ENCODE data around the gene PRKAB1.
A peak's percentile ranks its signal among the peaks of the same experiment; 100 is the strongest.
"Not testable (repeated sequence)": the region's sequence is repeated elsewhere in the genome, so short reads cannot be mapped to it uniquely, and the experiment has no call there.

The PRKAB1 gene

GRCh38 chr12:119667577-119668323 is at the start of gene PRKAB1:
Gene PRKAB1 (plus strand): TSS chr12:119668133. CDS start chr12:119668245, 112 bp downstream.
- Mint-ChIP-seq H3K9me3 (peaks cover 4% of the 10 kb centered on the region), H3K36me3 (peaks cover 34% of the 10 kb centered on the region), H3K27me3 (no peaks in the 10 kb centered on the region), H3K4me1 (peaks cover 52% of the 10 kb centered on the region), H3K27ac (peak within 1 kb of the TSS; percentile 94), H3K4me3 (peak within 1 kb of the TSS; percentile 90)
- ATAC-seq: peak; percentile 99

- H3K36me3 Mint-ChIP-seq, ATAC-seq, H3K4me3 Mint-ChIP-seq, H3K27ac Mint-ChIP-seq, H3K9me3 Mint-ChIP-seq, H3K4me1 Mint-ChIP-seq: not testable (repeated sequence)
- peaks cover 35% of the 10 kb centered on the region for H3K27me3 Mint-ChIP-seq
Measured at GRCh38 chr12:119618328-119618896, 49.5 kb upstream of the PRKAB1 start.

- no peak for ATAC-seq
- peaks cover 37% of the 10 kb centered on the region for H3K27me3 Mint-ChIP-seq
- peaks cover 8% of the 10 kb centered on the region for H3K9me3 Mint-ChIP-seq
- H3K36me3 Mint-ChIP-seq: no peaks in the 10 kb centered on the region
- no peak overlapping the region for H3K27ac Mint-ChIP-seq
- H3K4me3 Mint-ChIP-seq: no peak overlapping the region
- H3K4me1 Mint-ChIP-seq: no peaks in the 10 kb centered on the region
Measured at GRCh38 chr12:119620490-119620889, 47.4 kb upstream of the PRKAB1 start.

- H3K9me3 Mint-ChIP-seq: peaks cover 8% of the 10 kb centered on the region
- no peak for ATAC-seq
- no peaks in the 10 kb centered on the region for H3K4me1 Mint-ChIP-seq
- peaks cover 46% of the 10 kb centered on the region for H3K27me3 Mint-ChIP-seq
- no peak overlapping the region for H3K4me3 Mint-ChIP-seq
- no peaks in the 10 kb centered on the region for H3K36me3 Mint-ChIP-seq
- H3K27ac Mint-ChIP-seq: no peak overlapping the region
Measured at GRCh38 chr12:119621878-119622277, 46.1 kb upstream of the PRKAB1 start.

GRCh38 chr12:119624966-119625365 is 43.0 kb upstream of the PRKAB1 start:
- ATAC-seq: no peak

GRCh38 chr12:119627019-119627643 is 40.8 kb upstream of the PRKAB1 start:
- no peak for ATAC-seq
- H3K9me3 Mint-ChIP-seq: no peaks in the 10 kb centered on the region
- no peak overlapping the region for H3K27ac Mint-ChIP-seq
- H3K4me3 Mint-ChIP-seq: no peak overlapping the region
- H3K36me3 Mint-ChIP-seq: no peaks in the 10 kb centered on the region
- H3K4me1 Mint-ChIP-seq: no peaks in the 10 kb centered on the region
- H3K27me3 Mint-ChIP-seq: peaks cover 38% of the 10 kb centered on the region

More at GRCh38 chr12:119624966-119625365, 43.0 kb upstream of the PRKAB1 start:
- Mint-ChIP-seq H3K27me3 (peaks cover 38% of the 10 kb centered on the region), H3K4me3 (no peak overlapping the region), H3K9me3 (no peaks in the 10 kb centered on the region), H3K27ac (no peak overlapping the region), H3K36me3 (no peaks in the 10 kb centered on the region), H3K4me1 (no peaks in the 10 kb centered on the region)

- ATAC-seq: no peak
- H3K9me3 Mint-ChIP-seq: no peaks in the 10 kb centered on the region
- H3K4me1 Mint-ChIP-seq: no peaks in the 10 kb centered on the region
- H3K27me3 Mint-ChIP-seq: peaks cover 38% of the 10 kb centered on the region
- H3K4me3 Mint-ChIP-seq: no peak overlapping the region
- H3K27ac Mint-ChIP-seq: no peak overlapping the region
- H3K36me3 Mint-ChIP-seq: no peaks in the 10 kb centered on the region
Measured at GRCh38 chr12:119627686-119628085, 40.2 kb upstream of the PRKAB1 start.

- Mint-ChIP-seq H3K9me3 (no peaks in the 10 kb centered on the region), H3K36me3 (no peaks in the 10 kb centered on the region), H3K4me3 (no peak overlapping the region), H3K4me1 (no peaks in the 10 kb centered on the region), H3K27me3 (peaks cover 34% of the 10 kb centered on the region), H3K27ac (no peak overlapping the region)
- no peak for ATAC-seq
Measured at GRCh38 chr12:119630223-119630780, 37.6 kb upstream of the PRKAB1 start.

- H3K4me3 Mint-ChIP-seq: no peak overlapping the region
- H3K27ac Mint-ChIP-seq: no peak overlapping the region
- no peaks in the 10 kb centered on the region for H3K9me3 Mint-ChIP-seq
- no peak for ATAC-seq
- H3K4me1 Mint-ChIP-seq: no peaks in the 10 kb centered on the region
- H3K27me3 Mint-ChIP-seq: peaks cover 35% of the 10 kb centered on the region
- H3K36me3 Mint-ChIP-seq: no peaks in the 10 kb centered on the region
Measured at GRCh38 chr12:119630962-119631550, 36.9 kb upstream of the PRKAB1 start.

- Mint-ChIP-seq H3K9me3 (no peaks in the 10 kb centered on the region), H3K27ac (no peak overlapping the region), H3K4me1 (no peaks in the 10 kb centered on the region), H3K27me3 (peaks cover 32% of the 10 kb centered on the region), H3K36me3 (no peaks in the 10 kb centered on the region), H3K4me3 (no peak overlapping the region)
- no peak for ATAC-seq
Measured at GRCh38 chr12:119631930-119632678, 35.8 kb upstream of the PRKAB1 start.

- H3K4me1 Mint-ChIP-seq: no peaks in the 10 kb centered on the region
- no peaks in the 10 kb centered on the region for H3K9me3 Mint-ChIP-seq
- H3K27me3 Mint-ChIP-seq: peaks cover 29% of the 10 kb centered on the region
- no peaks in the 10 kb centered on the region for H3K36me3 Mint-ChIP-seq
- no peak overlapping the region for H3K27ac Mint-ChIP-seq
- ATAC-seq: no peak
- no peak overlapping the region for H3K4me3 Mint-ChIP-seq
Measured at GRCh38 chr12:119634743-119635142, 33.2 kb upstream of the PRKAB1 start.

- H3K36me3 Mint-ChIP-seq: no peaks in the 10 kb centered on the region
- H3K27ac Mint-ChIP-seq: no peak overlapping the region
- H3K4me3 Mint-ChIP-seq: no peak overlapping the region
- ATAC-seq: no peak
- peaks cover 3% of the 10 kb centered on the region for H3K9me3 Mint-ChIP-seq
- peaks cover 29% of the 10 kb centered on the region for H3K27me3 Mint-ChIP-seq
- H3K4me1 Mint-ChIP-seq: no peaks in the 10 kb centered on the region
Measured at GRCh38 chr12:119642986-119643385, 24.9 kb upstream of the PRKAB1 start.

- H3K27me3 Mint-ChIP-seq: peaks cover 18% of the 10 kb centered on the region
- no peak overlapping the region for H3K4me3 Mint-ChIP-seq
- peaks cover 3% of the 10 kb centered on the region for H3K9me3 Mint-ChIP-seq
- H3K4me1 Mint-ChIP-seq: no peaks in the 10 kb centered on the region
- H3K27ac Mint-ChIP-seq: no peak overlapping the region
- ATAC-seq: no peak
- H3K36me3 Mint-ChIP-seq: no peaks in the 10 kb centered on the region
Measured at GRCh38 chr12:119644930-119645329, 23.0 kb upstream of the PRKAB1 start.

- H3K27me3 Mint-ChIP-seq: peaks cover 18% of the 10 kb centered on the region
Measured at GRCh38 chr12:119645535-119646059, 22.3 kb upstream of the PRKAB1 start.

More at GRCh38 chr12:119645535-119646059, 22.3 kb upstream of the PRKAB1 start:
- Mint-ChIP-seq H3K9me3 (peaks cover 3% of the 10 kb centered on the region), H3K4me3 (no peak overlapping the region), H3K27ac (no peak overlapping the region), H3K4me1 (no peaks in the 10 kb centered on the region), H3K36me3 (no peaks in the 10 kb centered on the region)
- ATAC-seq: no peak
